Activated CD4-positive, alpha-beta T cell treated with anti-CD3 and anti-CD28 coated beads, Interleukin-2, amount 10 ng/mL, durations not matched to agents 7 days and 5 days (primary cell): Measurements from ENCODE around the gene UAP1. TPM values are rescaled to one million over a fixed set of nuclear protein-coding genes. Genes with fewer than 3 reads are reported as not detected.

Experiments
- CTCF ChIA-PET: fragments of 350-600 bp; sonication (Branson Sonifier 250); formaldehyde crosslinking; loops from one replicate; lab custom pipeline; 2021; ENCODE audit warnings: antibody characterized with exemption; lab: Charles Lee
- POLR2A ChIA-PET: fragments of 350-600 bp; sonication (Branson Sonifier 250); formaldehyde crosslinking; loops from one replicate; lab custom pipeline; 2021; ENCODE audit warnings: antibody characterized with exemption; lab: Charles Lee
- DNase-seq: peaks from one replicate; pipeline ENCODE4 v3.0.0-alpha.2; 2020
- H3K27ac Mint-ChIP-seq: one replicate; pipeline ENCODE4 v1.8.0; 2021; ENCODE audit warnings: mild to moderate bottlenecking, moderate library complexity, mixed read lengths
- H3K27me3 Mint-ChIP-seq: one replicate; pipeline ENCODE4 v1.8.0; 2021; ENCODE audit warnings: mixed read lengths
- H3K36me3 Mint-ChIP-seq: one replicate; pipeline ENCODE4 v1.8.0; 2021; ENCODE audit warnings: low read depth, mixed read lengths
- H3K4me1 Mint-ChIP-seq: one replicate; pipeline ENCODE4 v1.8.0; 2021; ENCODE audit warnings: mixed read lengths
- H3K4me3 Mint-ChIP-seq: one replicate; pipeline ENCODE4 v1.8.0; 2021; ENCODE audit warnings: mild to moderate bottlenecking, moderate library complexity, mixed read lengths
- H3K9me3 Mint-ChIP-seq: one replicate; pipeline ENCODE4 v1.8.0; 2021; ENCODE audit warnings: mixed read lengths
- total RNA-seq, 2 experiments: library from RNA; stranded (reverse); gene quantifications; one replicate each; pipeline ENCODE4 v1.2.3, GENCODE V29; 2021

UAP1 gene
- total RNA-seq: 10 to 100 TPM; 10.9 to 12.3 TPM

- Mint-ChIP-seq H3K27ac (peak within 1 kb of the TSS; percentile 97), H3K36me3 (peaks cover under 1% of the 10 kb centered on the region), H3K4me1 (peaks cover 31% of the 10 kb centered on the region), H3K4me3 (peak within 1 kb of the TSS; percentile 88), H3K9me3 (peaks cover 4% of the 10 kb centered on the region), H3K27me3 (peaks cover 3% of the 10 kb centered on the region)
- no peak for DNase-seq
- CTCF ChIA-PET: no interaction called here
- POLR2A ChIA-PET: interaction anchor here (0.6 kb wide), 1 partner anchor 604 kb away, joined by 3 read pairs; no protein-coding TSS in a partner anchor
Observed at GRCh38 chr1:162561616-162562469, at the start of gene UAP1. Gene UAP1, plus strand, starts transcription at chr1:162561722. Its CDS starts 4,347 bp downstream, at chr1:162566069.

- H3K27ac Mint-ChIP-seq: peak overlapping the region; percentile 31
- H3K4me1 Mint-ChIP-seq: no peaks in the 10 kb centered on the region
- no peaks in the 10 kb centered on the region for H3K27me3 Mint-ChIP-seq
- H3K36me3 Mint-ChIP-seq: peaks cover 41% of the 10 kb centered on the region
- POLR2A ChIA-PET: no interaction called here
- H3K9me3 Mint-ChIP-seq: no peaks in the 10 kb centered on the region
- no peak overlapping the region for H3K4me3 Mint-ChIP-seq
- no peak for DNase-seq
- CTCF ChIA-PET: interaction anchor here (1.0 kb wide), 1 partner anchor 69 kb away, joined by 4 read pairs; no protein-coding TSS in a partner anchor
Observed at GRCh38 chr1:162527314-162527713, 34.2 kb upstream of the UAP1 start.

DNA sequence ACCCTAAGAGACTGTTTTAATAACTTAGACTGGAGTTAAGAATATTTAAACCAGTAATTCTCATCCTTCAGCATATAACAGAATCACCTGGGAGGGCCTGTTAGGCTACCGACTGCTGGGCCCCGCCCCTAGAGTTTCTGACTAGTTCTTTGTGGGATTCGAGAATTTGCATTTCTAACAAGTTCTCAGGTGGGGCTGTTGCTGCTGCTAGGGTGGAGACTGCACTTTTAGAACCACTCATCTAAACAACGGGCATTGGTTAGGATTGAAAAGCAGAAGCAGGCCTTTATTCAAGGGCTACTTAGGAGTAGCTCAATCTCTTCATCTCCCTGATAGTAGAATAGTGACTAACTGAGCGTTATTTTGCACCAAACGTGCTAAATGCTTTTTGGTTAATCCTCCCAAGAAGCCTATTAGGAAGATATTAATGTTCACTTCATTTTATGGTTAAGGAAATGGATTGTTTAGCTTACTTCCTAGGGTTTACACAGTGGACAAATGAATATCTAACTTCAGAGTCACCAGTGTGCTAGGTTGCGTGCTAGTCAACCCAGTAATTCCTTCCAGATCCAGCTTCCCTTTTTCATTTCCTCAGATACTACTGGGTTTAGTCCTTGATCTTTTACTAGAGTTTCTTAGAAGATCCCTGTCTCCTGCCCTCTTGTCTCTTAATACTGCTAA, 31.1 kb upstream of the UAP1 start:
- H3K4me3 Mint-ChIP-seq: no peak overlapping the region
- no peaks in the 10 kb centered on the region for H3K27me3 Mint-ChIP-seq
- no peak for DNase-seq
- no peaks in the 10 kb centered on the region for H3K4me1 Mint-ChIP-seq
- ChIA-PET CTCF (interaction anchor here (0.7 kb wide), 2 partner anchors 15 to 28 kb away, joined by 3 read pairs; no protein-coding TSS in a partner anchor), POLR2A (no interaction called here)
- H3K27ac Mint-ChIP-seq: no peak overlapping the region
- H3K9me3 Mint-ChIP-seq: no peaks in the 10 kb centered on the region
- peaks cover 20% of the 10 kb centered on the region for H3K36me3 Mint-ChIP-seq

GRCh38 chr1:162530988-162531319, 30.6 kb upstream of the UAP1 start:
- CTCF ChIA-PET: interaction anchor here (0.7 kb wide), 2 partner anchors 15 to 29 kb away, joined by 3 read pairs; no protein-coding TSS in a partner anchor
- DNase-seq: no peak
- POLR2A ChIA-PET: no interaction called here
- Mint-ChIP-seq H3K36me3 (peaks cover 19% of the 10 kb centered on the region), H3K27me3 (no peaks in the 10 kb centered on the region), H3K27ac (no peak overlapping the region), H3K4me1 (no peaks in the 10 kb centered on the region), H3K9me3 (no peaks in the 10 kb centered on the region), H3K4me3 (no peak overlapping the region)

- H3K27ac Mint-ChIP-seq: no peak overlapping the region
- H3K27me3 Mint-ChIP-seq: no peaks in the 10 kb centered on the region
- no peak overlapping the region for H3K4me3 Mint-ChIP-seq
- H3K9me3 Mint-ChIP-seq: no peaks in the 10 kb centered on the region
- H3K36me3 Mint-ChIP-seq: peaks cover 4% of the 10 kb centered on the region
- ChIA-PET CTCF (interaction anchor here (0.6 to 0.7 kb wide), 2 partner anchors 10 to 56 kb away, joined by 3 to 4 read pairs; no protein-coding TSS in a partner anchor), POLR2A (interaction anchor here (0.6 kb wide), 1 partner anchor 45 kb away, joined by 3 read pairs; no protein-coding TSS in a partner anchor)
- H3K4me1 Mint-ChIP-seq: peaks cover 6% of the 10 kb centered on the region
- no peak for DNase-seq
Observed at GRCh38 chr1:162535501-162535900, 26.0 kb upstream of the UAP1 start.

DNA sequence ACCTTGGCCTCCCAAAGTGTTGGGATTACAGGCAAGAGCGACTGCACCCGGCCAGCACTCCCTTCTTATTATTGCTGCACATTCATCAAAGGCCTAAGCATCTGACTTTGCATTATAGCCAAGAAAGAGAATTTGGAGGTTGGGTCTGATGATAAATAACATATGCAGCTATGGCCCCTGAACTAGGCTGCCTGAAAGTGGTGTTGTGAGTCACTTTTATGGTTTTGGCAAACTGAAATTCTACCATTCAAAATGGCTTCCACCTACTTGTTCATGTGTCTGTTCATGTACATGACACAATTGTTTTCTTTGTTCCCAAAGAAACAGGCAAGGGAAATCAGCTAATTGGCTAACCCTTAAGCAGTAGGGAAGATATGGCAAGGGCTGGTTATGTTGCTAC, 25.0 kb upstream of the UAP1 start:
- no peak overlapping the region for H3K4me3 Mint-ChIP-seq
- no peaks in the 10 kb centered on the region for H3K9me3 Mint-ChIP-seq
- no peak for DNase-seq
- H3K27ac Mint-ChIP-seq: no peak overlapping the region
- peaks cover 6% of the 10 kb centered on the region for H3K4me1 Mint-ChIP-seq
- no peaks in the 10 kb centered on the region for H3K27me3 Mint-ChIP-seq
- POLR2A ChIA-PET: no interaction called here
- CTCF ChIA-PET: no interaction called here
- H3K36me3 Mint-ChIP-seq: no peaks in the 10 kb centered on the region

- Mint-ChIP-seq H3K4me3 (no peak overlapping the region), H3K27me3 (no peaks in the 10 kb centered on the region), H3K36me3 (no peaks in the 10 kb centered on the region), H3K27ac (no peak overlapping the region), H3K9me3 (no peaks in the 10 kb centered on the region), H3K4me1 (peaks cover 6% of the 10 kb centered on the region)
- POLR2A ChIA-PET: no interaction called here
- CTCF ChIA-PET: no interaction called here
- no peak for DNase-seq
Observed at GRCh38 chr1:162537216-162537615, 24.3 kb upstream of the UAP1 start.

DNA sequence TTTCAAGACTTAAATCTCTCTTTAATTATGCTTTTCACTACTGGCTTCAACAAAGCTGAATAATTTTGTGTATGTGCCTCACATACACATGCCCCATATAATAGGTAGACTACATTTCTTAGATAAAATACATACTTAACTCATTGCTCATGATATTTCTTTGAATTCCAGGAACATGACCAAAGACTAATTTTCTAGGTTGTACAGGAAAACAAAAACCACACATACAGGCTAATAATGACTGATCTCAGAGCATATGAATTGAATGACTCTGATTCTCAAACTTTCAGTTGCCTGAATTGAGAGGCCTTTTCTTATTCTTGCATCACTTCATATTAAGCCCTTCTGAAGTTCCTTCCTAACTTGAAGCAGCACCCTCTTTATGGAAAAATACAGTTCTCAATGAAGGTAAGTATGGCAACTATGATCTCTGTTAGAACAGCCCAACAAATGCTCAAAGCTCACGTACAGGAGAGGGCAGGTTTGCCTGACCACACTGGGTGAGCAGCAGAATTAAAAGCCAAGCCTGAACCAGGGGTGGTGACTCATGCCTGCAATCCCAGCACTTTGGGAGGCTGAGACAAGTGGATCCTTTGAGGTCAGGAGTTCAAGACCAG, 22.6 kb upstream of the UAP1 start:
- POLR2A ChIA-PET: interaction anchor here (0.6 kb wide), 1 partner anchor 35 kb away, joined by 3 read pairs; no protein-coding TSS in a partner anchor
- no peaks in the 10 kb centered on the region for H3K27me3 Mint-ChIP-seq
- H3K9me3 Mint-ChIP-seq: peaks cover 5% of the 10 kb centered on the region
- H3K27ac Mint-ChIP-seq: no peak overlapping the region
- no peak for DNase-seq
- H3K4me1 Mint-ChIP-seq: peaks cover 6% of the 10 kb centered on the region
- CTCF ChIA-PET: no interaction called here
- H3K36me3 Mint-ChIP-seq: peaks cover 2% of the 10 kb centered on the region
- no peak overlapping the region for H3K4me3 Mint-ChIP-seq

- ChIA-PET POLR2A (no interaction called here), CTCF (no interaction called here)
- DNase-seq: no peak
- Mint-ChIP-seq H3K27ac (no peak overlapping the region), H3K27me3 (no peaks in the 10 kb centered on the region), H3K4me1 (peaks cover 6% of the 10 kb centered on the region), H3K9me3 (peaks cover 5% of the 10 kb centered on the region), H3K36me3 (peaks cover 2% of the 10 kb centered on the region), H3K4me3 (no peak overlapping the region)
Observed at GRCh38 chr1:162541619-162542141, 19.8 kb upstream of the UAP1 start.

DNA sequence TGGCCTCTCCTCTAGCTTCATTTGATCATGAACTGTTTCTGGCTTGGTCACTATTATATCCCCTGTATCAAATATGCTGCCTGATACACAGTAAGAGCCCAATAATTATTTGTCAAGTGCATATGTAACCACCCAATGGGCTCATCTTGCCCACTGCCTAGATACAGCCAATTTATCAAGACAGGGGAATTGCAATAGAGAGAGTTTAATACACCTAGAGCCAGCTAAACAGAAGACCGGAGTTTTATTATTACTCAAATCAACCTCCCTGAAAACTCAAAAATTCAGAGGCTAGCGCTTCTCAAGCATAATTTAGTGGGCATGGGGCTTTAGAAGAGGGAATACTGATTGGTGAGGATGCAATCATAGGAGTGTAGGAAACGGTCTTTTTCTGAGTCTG, 18.3 kb upstream of the UAP1 start:
- no peak for DNase-seq
- H3K4me3 Mint-ChIP-seq: no peak overlapping the region
- peaks cover 5% of the 10 kb centered on the region for H3K9me3 Mint-ChIP-seq
- ChIA-PET POLR2A (no interaction called here), CTCF (no interaction called here)
- no peaks in the 10 kb centered on the region for H3K27me3 Mint-ChIP-seq
- H3K4me1 Mint-ChIP-seq: peaks cover 6% of the 10 kb centered on the region
- H3K36me3 Mint-ChIP-seq: peaks cover 2% of the 10 kb centered on the region
- H3K27ac Mint-ChIP-seq: no peak overlapping the region

GRCh38 chr1:162548170-162548569, 13.4 kb upstream of the UAP1 start:
- DNase-seq: no peak
- CTCF ChIA-PET: no interaction called here
- H3K4me3 Mint-ChIP-seq: no peak overlapping the region
- H3K9me3 Mint-ChIP-seq: peaks cover 4% of the 10 kb centered on the region
- no peaks in the 10 kb centered on the region for H3K4me1 Mint-ChIP-seq
- H3K27me3 Mint-ChIP-seq: no peaks in the 10 kb centered on the region
- H3K36me3 Mint-ChIP-seq: peaks cover 2% of the 10 kb centered on the region
- POLR2A ChIA-PET: no interaction called here
- no peak overlapping the region for H3K27ac Mint-ChIP-seq

DNA sequence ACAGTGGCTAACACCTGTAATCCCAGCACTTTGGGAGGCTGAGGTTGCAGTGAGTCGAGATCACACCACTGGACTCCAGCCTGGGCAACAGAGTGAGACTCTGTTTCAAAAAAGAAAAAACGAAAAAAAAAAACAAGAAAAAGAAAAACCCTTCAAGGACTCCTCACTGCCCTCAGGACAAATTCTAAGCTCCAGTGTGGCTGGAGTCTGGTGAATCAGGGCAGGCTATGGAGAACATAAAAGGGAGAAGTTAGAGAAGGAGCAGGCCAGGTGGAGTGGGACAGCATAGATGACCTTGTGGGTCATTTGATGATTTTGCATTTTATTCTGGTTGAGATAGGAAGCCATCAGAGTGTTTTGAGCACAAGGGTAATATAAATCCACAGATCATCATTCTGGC, 12.5 kb upstream of the UAP1 start:
- Mint-ChIP-seq H3K36me3 (no peaks in the 10 kb centered on the region), H3K27me3 (no peaks in the 10 kb centered on the region), H3K9me3 (no peaks in the 10 kb centered on the region), H3K4me3 (no peak overlapping the region), H3K27ac (no peak overlapping the region), H3K4me1 (no peaks in the 10 kb centered on the region)
- ChIA-PET POLR2A (interaction anchor here (0.6 kb wide), 1 partner anchor 20 kb away, joined by 8 read pairs; no protein-coding TSS in a partner anchor), CTCF (no interaction called here)
- DNase-seq: no peak
